ENCODE data around the gene GPATCH2. TPM values are rescaled to one million over a fixed set of nuclear protein-coding genes. Genes with fewer than 3 reads are reported as not detected.

The GPATCH2 gene
- total and polyA plus RNA-seq, 10 of the 15 experiments (the other 5 are each of a cell fraction or from before 2014, with no cell fraction given) = 3.2 to 12.2 (median 5.4) TPM

GRCh38 chr1:217574265-217574949 is 56.5 kb downstream of the GPATCH2 start (continued):
- TF ChIP-seq ZZZ3 (IDR thresholded peaks at IDR 0.05; ENCODE audit: control insufficient read depth, insufficient read length, low read depth) (no peak), BACH1 (IDR thresholded peaks at IDR 0.05; ENCODE audit: borderline replicate concordance) (no peak)

- no TSS peak for BruUV-seq (replicated peaks)
- ChIA-PET CTCF (no interaction called here), SMC1A (ENCODE audit: uncharacterized antibody, unreplicated experiment) (no interaction called here)
- no peak for TF ChIP-seq TARDBP (IDR thresholded peaks at IDR 0.05; ENCODE audit: borderline replicate concordance)
- TF ChIP-seq KAT2A (conservative IDR thresholded peaks at IDR 0.05; ENCODE audit: control insufficient read depth, low read depth, low read length) = no peak
- no peak for TF ChIP-seq ZBED1 (IDR thresholded peaks at IDR 0.05; ENCODE audit: borderline replicate concordance)
- TF ChIP-seq ATF3 (IDR thresholded peaks at IDR 0.05; ENCODE audit: borderline replicate concordance, extremely low read depth, low read depth, low read length) = no peak
- no peak for TF ChIP-seq PRDM15 (CRISPR knock-in tag; IDR thresholded peaks at IDR 0.05)
- no peak for TF ChIP-seq BHLHE40 (IDR thresholded peaks at IDR 0.05; ENCODE audit: borderline replicate concordance in 1 of 2, low read depth in 2 of 2, low read length in 1 of 2)
- TF ChIP-seq RFX5 (IDR thresholded peaks at IDR 0.05; ENCODE audit: low read depth, low read length) = no peak
- no peak for TF ChIP-seq EZH2 (IDR thresholded peaks at IDR 0.05; ENCODE audit: borderline replicate concordance, control insufficient read depth, low read depth, low read length)
- TF ChIP-seq ZSCAN29 (IDR thresholded peaks at IDR 0.05) = no peak
- no peak for TF ChIP-seq RELA (IDR thresholded peaks at IDR 0.05; ENCODE audit: borderline replicate concordance, partially characterized antibody)
- TF ChIP-seq ZNF217 (IDR thresholded peaks at IDR 0.05) = no peak
- TF ChIP-seq CBX3 (IDR thresholded peaks at IDR 0.05; ENCODE audit: borderline replicate concordance, low read depth) = no peak
- no peak for TF ChIP-seq ZBTB4 (CRISPR knock-in tag; IDR thresholded peaks at IDR 0.05)
- TF ChIP-seq SMC3 (IDR thresholded peaks at IDR 0.05; ENCODE audit: borderline replicate concordance, low read length) = no peak
Observed at GRCh38 chr1:217569021-217569420, 61.9 kb downstream of the GPATCH2 start.

More at GRCh38 chr1:217569021-217569420, 61.9 kb downstream of the GPATCH2 start:
- Histone ChIP-seq H2AFZ (ENCODE audit: control insufficient read depth, low read depth, low read length) (no peak overlapping the region), H3K79me2 (ENCODE audit: control insufficient read depth, insufficient read depth, low read length) (no peaks in the 10 kb centered on the region), H3K9ac (ENCODE audit: control insufficient read depth, insufficient read depth, low read length) (no peak overlapping the region), H3K27me3 (replicated peaks in 1 of 2; ENCODE audit: control insufficient read depth in 2 of 2, insufficient read depth in 2 of 2, low read length in 1 of 2) (no peaks in the 10 kb centered on the region), H3K4me1 (ENCODE audit: control insufficient read depth, insufficient read depth, low read length) (no peaks in the 10 kb centered on the region), H3K4me3 (no peak overlapping the region), H3K9me3 (replicated peaks; ENCODE audit: control insufficient read depth, insufficient read depth, low read length) (no peaks in the 10 kb centered on the region), H3K36me3 (ENCODE audit: control insufficient read depth in 2 of 2, insufficient read depth in 2 of 2, low read length in 1 of 2) (no peaks in the 10 kb centered on the region), H3K4me2 (ENCODE audit: control insufficient read depth, insufficient read depth) (no peak overlapping the region), H4K20me1 (ENCODE audit: control insufficient read depth, insufficient read depth) (no peaks in the 10 kb centered on the region), H3K27ac (ENCODE audit: control insufficient read depth, insufficient read depth) (no peak overlapping the region)
- WGBS (ENCODE audit: insufficient coverage, insufficient replicate concordance, low lambda C conversion rate, missing lambda C conversion rate) = 98% methylated on average over 2 of the region's 2 CpGs
- in situ Hi-C loops (cut with MboI) (no loop called here), intact Hi-C loops (cut with micrococcal nuclease; ENCODE audit: unreplicated experiment) (no loop called here)
- ATAC-seq (no peak), DNase-seq (ENCODE audit: low read depth, low spot score) (no peak), FAIRE-seq (no peak)
- POLR2A ChIA-PET = no interaction called here
- RAD21 ChIA-PET (ENCODE audit: unreplicated experiment) = no interaction called here

Measured in GM12878 (cell line).